ENCODE measurements around the gene VAV3. TPM values are rescaled to one million over a fixed set of nuclear protein-coding genes. Genes with fewer than 3 reads are reported as not detected.
A peak's percentile ranks its signal among the peaks of the same experiment; 100 is the strongest.
"Not testable (repeated sequence)": the region's sequence is repeated elsewhere in the genome, so short reads cannot be mapped to it uniquely, and the experiment has no call there.

Gene VAV3
- total RNA-seq, 1 donor from 2014 or later, result 50.7 TPM

DNA sequence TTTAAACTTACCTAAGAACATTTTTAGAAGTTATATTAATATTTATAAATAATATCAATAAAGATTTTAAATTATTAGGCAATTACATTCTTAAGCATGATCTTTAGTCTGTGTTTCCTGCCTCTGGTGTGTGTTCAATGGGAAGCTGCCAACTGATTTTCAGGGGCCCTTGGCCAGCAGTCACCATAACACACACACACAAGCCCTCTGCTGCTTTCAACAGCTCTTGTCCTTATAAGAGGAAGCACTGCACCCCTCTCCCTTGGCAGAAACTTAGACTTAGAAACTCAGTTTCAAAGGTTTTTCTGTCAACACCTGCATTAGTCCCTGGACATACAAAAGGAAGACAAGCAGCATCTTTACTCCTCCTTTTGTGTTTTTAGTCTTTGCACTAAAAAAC, 81.4 kb downstream of the VAV3 start:
- no peak for ATAC-seq

DNA sequence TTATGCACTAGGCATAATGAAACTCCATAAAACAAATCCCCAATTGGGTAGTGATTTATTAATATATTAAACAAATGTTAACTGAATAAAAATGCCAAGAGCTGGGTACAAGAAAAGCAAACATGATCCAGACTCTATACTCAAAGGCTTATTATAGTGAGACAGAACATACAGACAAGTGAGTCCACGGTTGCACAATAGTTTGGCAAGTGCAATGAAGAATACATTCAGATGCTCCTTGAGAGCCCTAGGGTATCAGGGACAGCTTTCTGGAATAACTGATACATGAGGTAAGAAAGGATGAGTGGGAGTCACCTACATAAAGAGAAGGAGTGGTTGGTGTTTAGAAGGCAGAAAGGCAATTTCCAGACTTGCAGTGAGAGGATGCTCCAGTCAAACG, 85.1 kb downstream of the VAV3 start:
- no peak for ATAC-seq

DNA sequence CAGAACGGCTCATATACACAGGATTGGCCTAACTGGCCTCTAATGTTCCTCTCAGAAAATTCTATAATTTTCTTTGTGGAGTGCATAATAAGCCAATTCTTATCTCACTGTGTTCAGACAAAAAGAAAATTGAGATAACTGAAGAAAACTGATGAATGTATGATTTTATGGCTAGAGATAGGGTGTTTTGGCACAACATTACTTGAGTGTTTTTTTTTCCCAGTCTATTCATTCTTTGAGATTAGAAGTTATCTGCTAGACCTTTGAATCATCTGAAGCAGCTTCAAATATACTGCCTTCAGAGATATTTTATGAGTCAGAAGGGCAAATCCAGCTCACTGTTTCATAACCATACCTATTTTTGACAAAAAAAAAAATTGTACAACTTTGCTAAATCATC, 85.6 kb downstream of the VAV3 start:
- ATAC-seq, result no peak

DNA sequence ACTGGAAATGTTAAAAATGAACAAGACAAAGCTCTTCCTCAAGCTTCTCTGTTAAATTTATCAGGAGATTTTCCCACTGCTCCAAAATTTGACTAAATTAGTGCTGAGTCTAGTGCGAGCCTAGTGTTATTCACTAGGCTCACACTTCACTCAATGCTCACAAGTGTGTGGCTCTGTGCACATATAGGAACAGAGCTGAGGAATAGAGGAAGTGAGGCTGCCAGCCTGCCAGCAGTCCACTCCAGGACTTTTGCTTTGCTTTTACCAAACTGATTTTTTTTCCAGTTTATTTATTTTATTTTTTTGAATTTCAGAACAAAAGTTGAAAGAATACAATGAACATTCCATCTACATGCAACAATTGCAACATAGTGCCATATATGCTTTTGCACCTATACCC, 87.2 kb downstream of the VAV3 start:
- ATAC-seq, result no peak

DNA sequence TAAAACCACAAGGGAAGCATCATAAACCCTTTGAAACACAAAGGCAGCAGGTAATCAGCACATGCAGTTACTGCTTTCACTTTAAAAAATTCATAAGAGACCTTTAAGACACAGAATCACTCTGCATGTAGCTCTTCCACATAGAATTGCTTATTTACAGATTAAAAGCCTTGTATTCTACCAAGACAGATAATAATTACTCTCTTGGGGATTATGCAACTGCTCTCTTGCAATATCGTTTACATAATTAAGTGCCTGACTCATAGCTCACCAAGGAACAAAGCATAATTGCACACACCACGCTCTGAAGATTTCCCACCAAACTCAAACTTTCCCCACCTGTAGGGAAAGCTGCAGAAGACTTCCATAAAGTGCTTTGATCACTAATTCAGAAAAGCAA, 87.9 kb downstream of the VAV3 start:
- ATAC-seq, result peak; percentile 75

DNA sequence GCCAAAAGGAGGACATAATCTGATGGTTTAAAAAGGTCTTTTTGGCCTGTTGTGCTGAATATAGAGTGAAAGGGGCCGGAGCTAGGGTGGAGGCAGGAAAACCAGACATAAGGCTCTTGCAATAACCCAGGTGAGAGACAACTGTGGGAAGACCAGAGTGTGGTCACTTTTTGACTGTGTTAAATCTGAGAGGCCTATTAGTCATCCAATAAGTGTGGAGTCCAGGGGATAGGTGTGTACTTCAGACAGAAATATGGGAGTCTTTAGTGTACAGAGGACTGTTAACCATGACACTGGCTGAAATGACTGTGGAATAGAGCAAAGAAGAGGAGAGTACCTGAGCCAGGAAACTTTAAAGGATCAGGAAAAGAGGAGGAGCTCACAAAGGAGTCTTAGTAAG, 89.3 kb downstream of the VAV3 start:
- no peak for ATAC-seq

DNA sequence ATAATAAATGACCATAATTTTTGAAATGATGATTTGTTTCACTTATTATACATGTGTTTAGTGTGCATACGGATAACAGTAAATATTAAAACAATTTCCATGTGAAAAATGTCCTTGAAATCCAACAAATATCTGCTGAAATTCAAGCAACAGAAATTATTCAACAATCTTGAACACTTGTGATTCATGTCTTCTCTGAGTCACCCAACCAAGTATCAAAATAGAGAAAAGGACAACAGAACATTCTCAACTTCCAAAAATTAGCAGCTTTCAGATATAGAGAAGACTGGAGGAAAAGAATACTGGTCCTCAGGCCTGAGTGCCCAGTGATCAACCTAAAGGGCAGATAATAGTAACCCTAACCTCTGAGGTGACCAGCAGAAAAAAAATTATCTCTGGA, 90.8 kb downstream of the VAV3 start:
- no peak for ATAC-seq

DNA sequence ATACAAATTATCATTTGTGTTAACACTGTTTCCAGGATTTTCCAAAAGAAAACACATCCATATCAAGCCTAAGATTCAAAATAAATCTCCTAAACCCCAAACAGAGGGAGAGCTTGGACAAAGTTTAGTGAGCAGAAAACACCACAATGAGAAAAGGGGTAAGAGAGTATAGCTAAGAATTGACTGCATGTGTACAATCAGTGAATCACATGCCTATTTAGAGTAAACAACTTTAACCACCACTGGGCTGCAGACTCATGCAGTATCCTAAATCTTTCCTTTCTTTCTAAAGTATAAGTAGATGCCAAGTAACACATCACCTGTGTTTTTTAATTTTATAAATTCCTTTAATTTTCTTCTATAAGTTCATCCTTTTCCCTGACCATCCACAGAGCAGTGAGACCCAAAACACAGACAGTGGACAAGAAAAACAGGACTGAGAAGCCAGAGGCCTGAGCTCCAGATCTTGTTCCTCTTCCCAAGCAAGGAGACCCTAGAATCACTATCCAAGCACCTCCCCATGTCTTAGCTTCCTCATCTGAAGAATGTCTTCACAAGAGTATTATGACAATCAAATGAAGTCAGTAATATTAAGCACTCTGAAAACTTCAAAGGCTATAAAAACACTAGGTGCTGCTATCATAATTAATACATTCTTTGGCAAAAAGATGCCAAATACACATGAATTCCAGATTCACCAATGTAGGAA, 93.1 kb downstream of the VAV3 start:
- ATAC-seq, result no peak

DNA sequence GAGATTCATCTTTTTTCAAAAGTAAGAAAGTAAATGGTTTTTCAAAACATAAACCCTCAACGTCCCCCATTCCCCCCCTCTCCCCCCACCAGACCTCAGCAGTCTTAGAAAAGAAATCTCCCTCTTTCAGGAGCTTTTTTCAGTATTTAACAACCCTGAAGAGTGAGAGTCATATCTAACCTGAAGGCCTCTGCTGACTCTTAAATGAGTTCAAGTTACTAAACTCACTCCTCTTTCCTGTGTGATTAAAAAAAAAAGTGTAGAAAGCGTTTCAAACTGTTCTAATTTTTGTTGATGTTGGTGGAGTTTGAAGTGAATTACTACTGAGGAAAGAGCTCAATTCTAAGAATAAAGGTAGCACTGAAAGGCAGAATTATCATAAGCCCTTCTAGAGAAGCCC, 93.7 kb downstream of the VAV3 start:
- ATAC-seq, result no peak

DNA sequence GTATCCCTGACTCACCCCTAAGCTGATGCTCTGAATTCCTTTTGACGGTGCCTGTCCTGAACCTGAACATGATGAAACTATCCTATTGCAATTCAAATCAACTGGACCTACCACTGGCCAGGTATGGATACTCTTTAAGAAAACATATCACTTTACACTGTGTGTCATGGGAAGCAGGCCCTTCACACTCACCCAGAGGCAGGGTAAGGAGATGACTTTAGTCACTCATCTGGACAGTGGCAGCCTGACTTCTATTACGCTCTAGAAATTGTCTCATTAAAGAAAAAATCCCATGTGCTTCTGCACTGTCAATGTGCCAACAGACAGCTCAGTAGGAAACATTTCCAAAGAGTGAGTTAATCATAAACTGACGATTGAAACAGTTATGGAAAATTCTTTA, 94.3 kb downstream of the VAV3 start:
- ATAC-seq, result no peak

DNA sequence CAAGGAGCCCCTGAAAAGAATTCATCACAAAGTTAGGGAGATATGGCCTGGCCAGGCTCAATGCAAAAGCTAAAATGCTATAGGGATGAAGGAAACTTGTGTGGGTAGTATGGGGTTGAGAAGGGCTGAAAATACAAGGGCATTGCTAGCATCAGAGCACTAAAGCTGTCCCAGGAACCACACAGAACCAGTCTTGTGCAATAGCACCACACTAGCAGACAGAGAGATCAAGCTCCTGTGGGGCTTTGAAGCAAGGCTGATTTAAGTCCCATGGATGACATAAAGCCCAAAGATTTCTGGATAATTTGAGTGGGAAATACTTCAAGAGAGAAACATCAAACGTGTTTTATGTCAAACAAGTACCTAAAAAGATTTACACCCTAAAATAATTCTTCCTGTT, 97.1 kb downstream of the VAV3 start:
- ATAC-seq, result no peak

DNA sequence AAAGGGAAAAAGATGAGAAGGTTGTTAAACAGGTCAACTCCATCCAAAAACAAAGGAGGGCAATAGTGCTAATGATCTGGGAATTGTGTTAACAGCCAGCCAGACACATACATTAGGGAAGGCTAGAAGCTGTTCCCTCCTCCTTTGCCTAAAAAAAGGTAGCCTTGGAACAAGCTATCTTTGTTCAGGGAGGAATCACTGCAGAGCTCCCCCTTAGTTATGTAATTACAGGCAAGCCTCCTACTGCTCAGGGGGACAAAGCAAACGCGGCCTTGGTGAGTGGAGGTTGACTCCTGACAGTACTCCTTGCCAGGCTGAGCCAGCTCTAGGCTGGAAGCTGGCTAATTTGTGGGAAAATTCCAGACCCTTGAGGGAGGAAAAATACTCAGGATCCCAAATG, 97.6 kb downstream of the VAV3 start:
- ATAC-seq, result no peak

DNA sequence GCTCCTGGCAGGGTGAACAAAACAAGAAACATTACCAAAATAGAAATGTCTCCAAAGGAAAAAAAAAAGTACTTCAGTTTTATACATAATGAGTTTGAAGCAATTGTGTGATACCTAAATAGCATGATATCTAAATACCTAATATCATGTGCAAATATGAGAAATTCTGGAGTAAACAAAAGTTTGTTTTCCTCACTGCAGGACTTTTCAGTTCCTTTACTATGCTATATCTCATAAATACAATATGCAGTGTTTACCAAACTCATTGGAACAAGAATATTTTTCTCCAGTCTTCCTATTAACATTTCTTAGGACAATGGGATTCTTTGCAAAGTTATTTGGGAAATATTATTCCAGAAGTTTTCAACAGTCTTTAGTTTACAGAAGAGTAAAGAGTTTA, 98.1 kb downstream of the VAV3 start:
- ATAC-seq, result no peak

DNA sequence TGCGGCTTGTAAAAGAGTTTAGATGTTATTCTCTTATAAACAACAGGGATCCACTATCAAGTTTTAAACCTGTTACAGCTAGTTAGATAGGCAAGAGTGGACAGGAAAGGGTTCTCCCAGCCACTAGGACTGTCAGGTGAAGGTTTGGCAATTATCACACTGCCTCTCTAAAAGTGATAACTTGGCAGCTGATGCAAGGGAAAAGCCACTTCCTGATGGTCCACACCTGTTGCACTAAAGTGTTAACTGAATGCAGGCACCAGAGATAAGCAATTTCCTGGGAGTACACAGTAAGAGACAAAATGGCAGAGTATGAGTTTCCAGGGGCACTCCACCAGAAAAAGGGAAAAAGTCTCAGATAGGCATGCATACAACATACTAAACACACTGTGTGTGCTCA, 99.4 kb downstream of the VAV3 start:
- ATAC-seq, result no peak

DNA sequence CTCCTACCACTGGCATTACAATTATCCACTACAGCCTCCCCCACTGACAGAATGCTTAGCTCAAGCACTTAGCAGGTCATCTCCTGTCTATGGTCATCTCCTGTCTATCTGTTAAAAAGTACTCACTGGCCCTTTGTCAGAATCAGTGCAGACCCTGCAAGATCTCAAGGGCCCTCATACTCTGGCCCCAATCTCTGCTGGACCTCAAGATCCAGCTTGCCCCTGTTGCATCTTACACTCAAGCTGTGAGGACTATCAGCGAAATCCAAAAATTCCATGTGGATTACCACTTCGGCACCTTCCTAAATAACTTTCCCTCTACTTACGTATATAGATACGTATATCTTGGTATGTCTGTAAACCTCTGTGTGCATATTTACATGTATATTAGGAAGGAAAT, 101.6 kb downstream of the VAV3 start:
- ATAC-seq, result no peak

DNA sequence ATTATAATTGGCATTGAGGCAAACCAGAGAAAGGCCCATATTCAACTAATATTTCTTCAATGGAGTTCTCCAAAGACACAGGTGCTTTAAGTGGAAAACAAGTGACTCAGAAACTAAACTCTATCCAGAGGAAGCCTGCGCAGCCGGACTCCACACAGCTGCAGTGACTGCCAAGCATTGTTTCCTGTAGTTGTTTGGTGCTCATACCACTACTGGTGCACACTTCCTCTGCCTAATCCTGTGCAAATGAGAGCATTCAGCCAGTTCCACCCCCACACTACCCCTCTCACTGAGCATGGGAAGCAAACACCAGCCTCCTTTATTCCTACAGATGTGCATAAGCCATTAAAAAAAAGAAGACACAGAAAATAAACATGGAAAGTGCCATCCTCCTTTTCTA, 102.9 kb downstream of the VAV3 start:
- ATAC-seq, result no peak

DNA sequence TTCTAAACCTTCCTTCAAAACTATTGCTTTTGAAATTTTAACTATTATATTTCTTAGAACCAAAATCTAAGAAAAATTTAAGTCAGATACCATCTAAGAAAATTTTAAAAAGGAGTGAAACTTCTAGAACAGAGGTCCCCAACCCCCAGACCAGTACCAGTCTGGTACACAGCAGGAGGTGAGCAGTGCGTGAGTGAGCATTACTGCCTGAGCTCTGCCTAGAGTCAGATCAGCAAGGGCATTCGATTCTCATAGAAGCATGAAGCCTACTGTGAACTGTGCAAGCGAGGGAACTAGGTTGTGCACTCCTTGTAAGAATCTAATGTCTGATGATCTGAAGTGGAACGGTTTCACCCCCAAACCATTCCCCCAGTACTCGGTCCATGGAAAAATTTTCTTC, 106.7 kb downstream of the VAV3 start:
- ATAC-seq, result no peak

DNA sequence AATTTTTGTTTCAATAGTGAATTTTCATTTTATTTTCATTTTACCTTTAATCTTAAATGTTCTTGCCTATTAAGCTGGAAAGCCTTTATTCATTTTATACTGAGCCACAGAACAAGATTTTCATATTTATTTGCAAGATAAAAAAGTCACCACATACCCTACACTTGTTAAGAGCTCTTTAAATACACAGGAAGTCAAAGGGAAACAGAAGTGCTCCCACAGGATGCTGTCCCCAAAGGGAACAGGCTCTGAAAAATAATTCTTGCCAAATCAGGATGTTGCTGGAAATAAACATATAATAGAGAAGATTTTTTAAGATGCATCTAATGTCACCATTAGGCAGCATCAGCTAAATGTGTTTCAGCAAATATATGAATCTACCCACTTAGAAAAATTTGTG, 113.6 kb downstream of the VAV3 start:
- ATAC-seq, result no peak

DNA sequence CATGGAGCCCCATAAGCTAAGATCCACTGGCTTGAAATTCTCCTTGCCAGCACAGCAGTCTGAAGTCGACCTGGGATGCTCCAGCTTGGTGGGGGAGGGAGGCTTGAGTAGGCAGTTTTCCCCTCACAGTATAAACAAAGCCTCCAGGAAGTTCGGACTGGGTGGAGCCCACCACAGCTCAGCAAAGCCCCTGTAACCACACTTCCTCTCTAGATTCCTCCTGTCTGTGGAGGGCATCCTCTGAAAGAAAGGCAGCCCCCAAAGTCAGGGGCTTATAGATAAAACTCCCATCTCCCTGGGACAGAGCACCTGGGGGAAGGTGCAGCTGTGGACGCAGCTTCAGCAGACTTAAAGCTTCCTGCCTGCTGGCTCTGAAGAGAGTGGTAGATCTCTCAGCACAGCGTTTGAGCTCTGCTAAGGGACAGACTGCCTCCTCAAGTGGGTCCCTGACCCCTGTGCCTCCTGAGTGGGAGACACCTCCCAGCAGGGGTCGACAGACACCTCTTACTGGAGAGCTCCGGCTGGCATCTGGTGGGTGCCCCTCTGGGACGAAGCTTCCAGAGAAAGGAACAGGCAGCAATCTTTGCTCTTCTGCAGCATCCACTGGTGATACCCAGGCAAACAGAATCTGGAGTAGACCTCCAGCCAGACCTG, 120.3 kb downstream of the VAV3 start:
- ATAC-seq, result not testable (repeated sequence)

DNA sequence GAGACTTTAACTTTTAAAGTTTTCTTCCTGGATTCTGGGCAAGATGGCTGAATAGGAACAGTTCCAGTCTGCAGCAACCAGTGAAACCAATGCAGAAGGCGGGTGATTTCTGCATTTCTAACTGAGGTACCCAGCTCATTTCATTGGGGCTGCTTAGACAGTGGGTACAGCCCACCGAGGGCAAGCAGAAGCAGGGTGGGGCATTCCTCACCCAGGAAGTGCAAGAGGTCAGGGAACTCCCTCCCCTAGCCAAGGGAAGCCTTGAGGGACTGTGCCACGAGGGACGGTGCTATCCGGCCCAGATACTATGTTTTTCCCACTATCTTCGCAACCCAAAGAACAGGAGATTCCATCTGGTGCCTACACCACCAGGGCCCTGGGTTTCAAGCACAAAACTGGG, 121.0 kb downstream of the VAV3 start:
- no peak for ATAC-seq

DNA sequence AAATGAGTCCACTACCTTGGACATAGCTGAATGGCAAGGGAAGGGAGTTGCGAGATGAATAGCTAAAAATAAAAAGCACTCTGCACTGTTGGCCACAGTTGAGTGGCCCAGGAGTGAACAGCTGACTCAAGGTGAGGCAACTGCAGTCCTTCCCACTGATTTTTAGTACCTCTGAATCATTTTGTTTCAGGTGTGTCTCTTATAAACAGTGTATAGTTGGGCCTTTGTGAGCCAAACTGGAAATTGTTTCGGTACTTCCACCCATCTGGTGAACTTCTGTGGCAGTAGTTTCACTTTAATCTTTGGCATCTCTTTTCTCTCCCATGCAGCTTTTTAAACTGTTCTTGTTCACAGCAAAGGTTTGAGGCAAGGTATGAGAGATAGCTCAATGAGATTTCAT, 122.7 kb downstream of the VAV3 start:
- peak; percentile 95 for ATAC-seq

DNA sequence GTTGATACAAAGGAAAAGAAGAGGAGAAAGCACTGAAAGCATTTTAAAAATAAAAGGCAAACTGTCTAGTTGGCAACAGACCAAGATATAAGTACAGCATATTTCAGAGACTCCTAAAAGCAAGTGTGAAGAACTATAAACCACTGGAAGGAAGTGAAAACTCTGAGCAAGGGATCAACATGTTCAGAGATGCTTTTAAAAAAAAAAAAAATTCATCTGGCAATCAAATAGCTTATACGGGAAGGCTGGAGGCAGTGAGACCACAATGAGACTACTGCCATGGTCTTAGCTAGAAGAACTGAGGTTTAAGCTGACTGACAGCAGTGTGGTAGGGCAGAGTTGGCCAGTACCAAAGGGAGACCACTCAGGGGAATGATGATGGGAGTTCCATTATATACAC, 124.3 kb downstream of the VAV3 start:
- ATAC-seq, result no peak

DNA sequence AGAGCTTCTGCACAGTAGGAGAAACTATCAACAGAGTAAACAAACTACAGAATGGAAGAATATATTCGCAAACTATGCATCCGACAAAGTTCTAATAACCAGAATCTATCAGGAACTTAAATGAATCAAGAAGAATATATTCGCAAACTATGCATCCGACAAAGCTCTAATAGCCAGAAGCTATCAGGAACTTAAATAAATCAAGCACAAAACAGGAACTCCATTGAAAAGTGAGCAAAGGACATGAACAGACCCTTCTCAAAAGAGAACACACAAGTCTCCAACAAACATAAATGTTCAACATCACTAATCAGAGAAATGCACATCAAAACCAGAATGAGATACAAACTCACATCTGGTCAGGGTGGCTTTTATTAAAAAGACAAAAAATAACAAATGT, 126.9 kb downstream of the VAV3 start:
- ATAC-seq, result no peak

DNA sequence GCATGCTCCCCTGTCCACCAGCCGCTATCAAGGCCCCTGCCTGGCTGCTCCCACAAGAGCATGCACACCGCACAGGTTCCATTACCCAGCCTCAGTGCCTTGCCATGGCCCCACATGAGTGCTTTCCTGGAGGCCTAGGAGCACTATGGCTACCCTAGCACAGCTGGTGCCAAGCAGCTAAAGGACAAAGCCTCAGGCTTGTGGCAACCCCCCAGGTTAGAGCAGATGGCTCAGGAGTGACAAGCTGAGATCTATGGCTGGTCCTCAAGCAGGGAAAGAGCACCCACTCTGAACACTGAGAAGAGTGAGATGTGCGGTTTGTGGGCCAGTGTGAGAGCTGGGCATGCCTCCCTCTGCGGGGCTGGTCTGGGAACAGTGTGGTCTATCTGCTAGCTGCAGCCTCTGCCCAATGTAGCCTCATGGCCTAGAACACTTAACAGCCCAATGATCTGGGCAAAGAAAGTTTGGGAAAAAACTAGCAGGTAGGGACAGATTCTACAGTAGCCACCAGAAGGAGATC, 129.8 kb downstream of the VAV3 start:
- no peak for ATAC-seq

DNA sequence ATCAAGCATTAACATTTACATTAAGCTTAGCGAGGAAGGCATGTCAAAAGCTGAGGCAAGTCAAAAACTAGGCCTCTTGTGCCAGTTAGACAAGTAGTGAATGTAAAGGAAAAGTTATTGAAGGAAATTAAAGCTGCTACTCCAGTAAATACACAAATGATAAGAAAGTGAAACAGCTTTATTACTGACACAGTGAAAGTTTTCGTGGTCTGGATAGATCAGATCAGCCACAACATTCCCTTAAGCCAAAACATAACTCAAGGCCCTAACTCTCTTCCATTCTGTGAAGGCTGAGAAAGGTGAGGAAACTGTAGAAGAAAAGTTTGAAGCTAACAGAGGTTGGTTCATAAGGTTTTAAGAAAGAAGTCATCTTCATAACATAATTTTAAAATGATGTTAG, 131.9 kb downstream of the VAV3 start:
- no peak for ATAC-seq

Measured in esophagus mucosa (tissue), 1 donor.